ENCODE results near the gene PLEKHO1. TPM values are rescaled to one million over a fixed set of nuclear protein-coding genes. Genes with fewer than 3 reads are reported as not detected.
"Not testable (repeated sequence)": the region's sequence is repeated elsewhere in the genome, so short reads cannot be mapped to it uniquely, and the experiment has no call there.

The PLEKHO1 gene
- polyA plus RNA-seq, 1 donor from 2014 or later, result 213 TPM

GRCh38 chr1:150132372-150132771, 17.3 kb upstream of the PLEKHO1 start:
- no peak overlapping the region for H2AFZ ChIP-seq (ENCODE audit: low read depth, low read length)
- H3K9me3 ChIP-seq (ENCODE audit: low read length), result no peaks in the 10 kb centered on the region
- H3K36me3 ChIP-seq (ENCODE audit: insufficient read depth, low read length), result no peaks in the 10 kb centered on the region
- H4K20me1 ChIP-seq (ENCODE audit: insufficient read depth), result no peaks in the 10 kb centered on the region
- no peak overlapping the region for H3K4me3 ChIP-seq (ENCODE audit: low read length)
- no peaks in the 10 kb centered on the region for H3K9me2 ChIP-seq (ENCODE audit: insufficient read depth, low read length)
- H3K27me3 ChIP-seq (ENCODE audit: insufficient read depth, low read depth, low read length), result no peaks in the 10 kb centered on the region
- H3K27ac ChIP-seq (ENCODE audit: low read length), result no peak overlapping the region
- no peak overlapping the region for H3K4me2 ChIP-seq (ENCODE audit: low read length)
- H3K79me2 ChIP-seq (replicated peaks; ENCODE audit: insufficient read depth, low read length), result no peaks in the 10 kb centered on the region
- TF ChIP-seq POLR2AphosphoS5 (IDR thresholded peaks at IDR 0.05) (no peak), SMC3 (conservative IDR thresholded peaks at IDR 0.05; ENCODE audit: poor library complexity) (no peak), REST (IDR thresholded peaks at IDR 0.05; ENCODE audit: borderline replicate concordance) (no peak), EZH2 (IDR thresholded peaks at IDR 0.05; ENCODE audit: borderline replicate concordance, insufficient read depth, low read length, poor library complexity, severe bottlenecking) (no peak), EP300 (conservative IDR thresholded peaks at IDR 0.05; ENCODE audit: poor library complexity, severe bottlenecking) (no peak), MXI1 (conservative IDR thresholded peaks at IDR 0.05; ENCODE audit: poor library complexity, severe bottlenecking) (no peak), RAD21 (conservative IDR thresholded peaks at IDR 0.05) (no peak)
- no peaks in the 10 kb centered on the region for H3F3A ChIP-seq (ENCODE audit: insufficient read depth, low read length, poor library complexity, severe bottlenecking)
- no peak overlapping the region for H3K9ac ChIP-seq (ENCODE audit: low read length)

GRCh38 chr1:150134537-150134936, 15.2 kb upstream of the PLEKHO1 start:
- Histone ChIP-seq H4K20me1 (ENCODE audit: insufficient read depth) (no peaks in the 10 kb centered on the region), H3K9ac (ENCODE audit: low read length) (no peak overlapping the region), H3K36me3 (ENCODE audit: insufficient read depth, low read length) (no peaks in the 10 kb centered on the region), H3K27me3 (ENCODE audit: insufficient read depth, low read depth, low read length) (no peaks in the 10 kb centered on the region), H3F3A (ENCODE audit: insufficient read depth, low read length, poor library complexity, severe bottlenecking) (no peaks in the 10 kb centered on the region), H2AFZ (ENCODE audit: low read depth, low read length) (no peak overlapping the region), H3K4me2 (ENCODE audit: low read length) (no peak overlapping the region), H3K79me2 (replicated peaks; ENCODE audit: insufficient read depth, low read length) (no peaks in the 10 kb centered on the region), H3K4me3 (ENCODE audit: low read length) (no peak overlapping the region), H3K9me2 (ENCODE audit: insufficient read depth, low read length) (no peaks in the 10 kb centered on the region), H3K27ac (ENCODE audit: low read length) (no peak overlapping the region), H3K9me3 (ENCODE audit: low read length) (no peaks in the 10 kb centered on the region)
- TF ChIP-seq TAF1 (IDR thresholded peaks at IDR 0.05; ENCODE audit: low read depth) (no peak), RAD21 (conservative IDR thresholded peaks at IDR 0.05) (no peak), CTCF (IDR thresholded peaks at IDR 0.05; ENCODE audit: poor library complexity, severe bottlenecking) (no peak), REST (IDR thresholded peaks at IDR 0.05; ENCODE audit: borderline replicate concordance) (no peak), MXI1 (conservative IDR thresholded peaks at IDR 0.05; ENCODE audit: poor library complexity, severe bottlenecking) (no peak), POLR2AphosphoS5 (IDR thresholded peaks at IDR 0.05) (no peak), SMC3 (conservative IDR thresholded peaks at IDR 0.05; ENCODE audit: poor library complexity) (no peak), EZH2 (IDR thresholded peaks at IDR 0.05; ENCODE audit: borderline replicate concordance, insufficient read depth, low read length, poor library complexity, severe bottlenecking) (no peak)

- H4K20me1 ChIP-seq (ENCODE audit: insufficient read depth); H3K79me2 ChIP-seq (replicated peaks; ENCODE audit: insufficient read depth, low read length); H3K27ac ChIP-seq (ENCODE audit: low read length); H3K9me3 ChIP-seq (ENCODE audit: low read length); H3K9ac ChIP-seq (ENCODE audit: low read length); H3K4me2 ChIP-seq (ENCODE audit: low read length); H3F3A ChIP-seq (ENCODE audit: insufficient read depth, low read length, poor library complexity, severe bottlenecking); H3K36me3 ChIP-seq (ENCODE audit: insufficient read depth, low read length); H3K9me2 ChIP-seq (ENCODE audit: insufficient read depth, low read length); H3K27me3 ChIP-seq (ENCODE audit: insufficient read depth, low read depth, low read length); H2AFZ ChIP-seq (ENCODE audit: low read depth, low read length); H3K4me3 ChIP-seq (ENCODE audit: low read length): not testable (repeated sequence)
These were observed 14.3 kb upstream of the PLEKHO1 start for GRCh38 chr1:150135400-150135799.
